ENCODE data around the gene GPR152. TPM values are rescaled to one million over a fixed set of nuclear protein-coding genes. Genes with fewer than 3 reads are reported as not detected.

Gene GPR152
- not detected for total RNA-seq

DNA sequence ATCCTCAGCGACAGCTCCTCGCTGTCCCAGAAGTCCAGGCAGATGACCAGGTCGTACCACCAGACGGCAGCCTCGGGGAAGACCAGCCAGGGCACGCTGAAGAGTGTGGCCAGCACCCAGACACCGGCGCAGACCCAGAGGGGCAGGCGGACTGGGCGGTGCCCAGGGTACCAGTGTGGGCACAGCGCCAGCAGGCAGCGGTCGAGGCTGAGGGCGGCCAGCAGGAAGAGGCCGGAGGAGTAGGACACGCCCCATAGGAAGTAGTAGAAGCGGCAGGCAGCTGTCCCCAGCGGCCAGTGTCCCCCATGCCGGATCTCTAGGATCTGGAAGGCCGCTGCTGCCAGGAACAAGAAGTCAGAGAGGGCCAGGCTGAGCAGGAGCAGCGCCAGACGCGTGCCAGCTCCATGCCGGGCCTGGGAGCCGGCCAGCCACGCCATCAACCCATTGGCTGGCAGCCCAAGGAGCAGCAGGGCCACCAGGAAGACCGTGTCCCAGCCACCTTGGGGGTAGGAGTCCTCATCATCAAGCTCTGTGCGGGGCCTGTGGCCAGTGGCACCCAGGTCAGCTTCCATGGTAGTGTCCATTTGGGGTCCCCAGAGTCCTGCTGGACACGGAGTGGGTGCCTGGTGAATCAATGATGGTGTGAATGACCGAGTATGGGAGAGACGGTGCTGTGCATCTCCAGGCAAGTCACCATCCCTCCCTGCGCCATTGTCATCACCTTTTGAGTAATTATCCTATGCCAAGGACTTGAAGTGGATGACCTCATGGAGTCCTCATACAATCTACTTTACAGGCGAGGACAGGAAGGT, at the start of gene GPR152:
TSS of gene GPR152 (minus strand) at position 589 of the 812 bp plus-strand sequence. CDS start at position 584, 5 bp downstream.

GRCh38 chr11:67482827-67483798, 30.6 kb upstream of the GPR152 start, which contains the start of gene AIP:
AIP (plus strand) TSS chr11:67483026; CDS start chr11:67483159, 133 bp downstream.

DNA sequence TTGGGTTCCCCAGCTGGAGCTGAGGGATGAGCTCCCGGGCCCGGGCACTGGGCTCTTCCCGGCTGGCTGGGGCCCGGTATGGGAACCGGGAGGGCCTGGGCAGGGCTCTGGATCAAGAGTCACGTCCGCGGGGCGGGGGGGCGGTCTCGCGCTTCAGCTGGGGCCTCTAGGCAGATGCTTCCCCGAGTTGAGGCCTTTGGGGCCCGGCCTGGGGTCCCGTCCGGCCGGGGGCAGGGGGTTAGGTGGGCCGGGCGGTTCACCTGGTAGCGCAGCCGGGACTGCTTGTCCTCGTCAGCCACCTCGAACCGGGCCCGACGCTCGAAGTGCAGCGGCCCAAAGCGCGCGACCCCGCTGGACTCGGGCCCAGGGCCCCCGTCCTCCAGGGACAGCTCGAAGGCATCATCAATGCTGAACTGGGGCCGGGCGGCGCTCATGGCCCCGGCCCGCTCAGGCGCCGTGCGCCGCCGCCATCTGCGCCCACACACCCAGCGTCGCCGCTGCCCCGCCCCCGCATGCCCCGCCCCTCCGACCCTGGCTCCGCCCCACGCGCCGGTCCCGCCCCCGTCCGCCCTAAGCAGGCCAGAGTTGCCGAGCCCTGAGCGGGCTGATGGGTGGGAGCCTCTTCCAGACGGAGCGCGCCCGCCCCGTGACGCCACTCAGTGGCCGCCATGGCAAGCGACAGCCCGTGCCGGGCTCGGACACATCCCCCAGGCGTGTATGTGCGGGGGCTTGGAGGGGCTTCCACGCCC, 16.4 kb upstream of the GPR152 start, which contains the start of gene TMEM134:
TSS of gene TMEM134 (minus strand) at position 493 of the 749 bp plus-strand sequence. CDS start at position 434, 59 bp downstream.

GRCh38 chr11:67455054-67455453, 2.5 kb upstream of the GPR152 start, which contains the start of gene CABP4:
CABP4 (plus strand) TSS chr11:67455354; CDS start chr11:67455424, 70 bp downstream.

GRCh38 chr11:67437082-67437808, 15.3 kb downstream of the GPR152 start, which contains the start of gene PTPRCAP:
PTPRCAP (minus strand) TSS chr11:67437682; CDS start chr11:67437619, 63 bp downstream.

DNA sequence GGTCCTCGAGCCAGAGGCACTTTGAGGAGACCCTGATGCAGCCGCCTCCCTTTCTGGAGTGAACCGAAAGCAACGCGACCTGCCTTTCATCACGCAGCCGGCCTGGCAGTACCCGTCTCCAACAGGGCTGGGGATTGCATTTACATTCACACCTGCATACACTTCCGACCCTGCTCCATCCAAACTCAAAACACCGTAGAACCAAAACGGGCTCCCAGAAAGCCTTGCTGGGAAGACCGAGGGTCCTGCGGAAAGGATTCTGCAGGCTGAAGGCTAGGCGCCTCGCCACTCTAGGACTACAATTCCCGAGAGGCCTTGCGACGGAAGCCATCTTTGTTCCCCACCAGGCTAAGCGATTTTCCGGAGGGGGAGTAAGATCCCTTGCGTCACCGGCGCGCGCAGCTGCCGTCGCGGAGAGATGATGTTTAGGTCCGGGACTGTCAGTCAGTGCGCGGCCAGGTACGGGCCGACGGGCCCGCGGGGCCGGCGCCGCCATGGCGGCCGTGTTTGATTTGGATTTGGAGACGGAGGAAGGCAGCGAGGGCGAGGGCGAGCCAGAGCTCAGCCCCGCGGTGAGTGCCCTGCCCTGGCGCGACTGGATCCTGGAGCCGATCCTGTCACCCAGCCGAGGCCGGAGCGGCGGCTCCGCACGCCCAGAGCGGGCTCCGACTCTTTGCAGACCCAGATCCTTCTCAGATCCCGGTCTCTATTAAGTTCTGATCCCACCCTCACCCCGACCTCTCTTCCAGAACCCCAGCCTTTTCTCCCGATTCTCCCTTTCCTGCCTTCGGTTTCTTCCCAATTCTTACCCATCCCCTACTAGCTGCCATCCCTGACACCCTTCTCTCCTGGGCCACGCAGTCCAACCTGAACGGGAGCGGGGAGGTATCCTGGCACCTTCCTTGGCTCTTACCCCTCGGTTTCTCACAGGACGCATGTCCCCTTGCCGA, 24.2 kb downstream of the GPR152 start, which contains the start of gene RPS6KB2:
TSS of gene RPS6KB2 (plus strand) at position 443 of the 950 bp plus-strand sequence. CDS start at position 495, 52 bp downstream.

GRCh38 chr11:67415501-67416304, 36.8 kb downstream of the GPR152 start, which contains the start of gene CARNS1:
CARNS1 (plus strand) TSS chr11:67415678; CDS start chr11:67416200, 522 bp downstream.

DNA sequence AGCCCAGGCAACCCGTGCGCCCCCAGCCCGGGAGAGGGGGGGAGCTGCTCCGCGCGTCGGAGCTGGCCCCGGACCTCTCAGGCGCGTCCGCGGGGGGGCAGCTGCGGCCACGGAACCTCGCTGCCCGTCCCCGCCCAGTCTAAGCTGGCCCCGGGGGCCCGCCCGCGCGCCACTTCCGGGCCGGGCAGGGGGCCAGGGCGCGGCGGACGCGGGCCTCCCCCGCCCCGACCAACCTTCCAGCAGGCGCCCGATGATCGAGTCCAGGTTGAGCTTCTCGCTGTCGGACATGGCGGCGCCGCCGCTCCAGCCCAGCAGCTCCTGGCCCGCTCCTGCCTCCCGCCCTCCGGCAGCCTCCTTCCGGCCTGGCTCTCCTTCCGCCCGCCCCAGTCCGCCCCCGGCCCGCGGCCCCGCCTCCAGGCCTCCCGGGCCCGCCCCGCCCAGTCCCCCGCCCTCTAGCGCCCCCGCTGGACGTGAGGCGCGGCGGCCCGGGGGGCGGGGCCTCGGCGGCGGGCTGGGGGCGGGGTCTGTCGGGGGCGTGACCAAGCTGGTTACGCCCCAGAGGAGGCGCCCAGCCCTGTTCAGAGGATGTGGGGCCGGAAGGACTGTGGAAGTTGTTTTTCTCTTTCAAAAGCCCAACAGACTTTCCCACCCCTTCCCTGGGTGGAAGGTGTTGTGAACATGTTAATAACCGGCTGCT, 50.9 kb downstream of the GPR152 start, which contains the start of gene PPP1CA:
TSS of gene PPP1CA (minus strand) at position 364 of the 697 bp plus-strand sequence. CDS start at position 288, 76 bp downstream.

Small RNAs within 50 kb of the gene (microRNA-seq; reads per million reads assigned to microRNA genes)
- not detected for gene MIR6752 (ENCODE audit: borderline microRNAs expressed, borderline replicate concordance)

Other genes starting within 250 kb of the GPR152 start
- gene GRK2, start 186.3 kb downstream of the GPR152 start, total RNA-seq: 100 to 1,000 TPM; 289 to 308 TPM
- 100 to 1,000 TPM; 164 to 176 TPM for gene ANKRD13D, start 163.4 kb downstream of the GPR152 start, total RNA-seq
- gene SSH3, start 149.2 kb downstream of the GPR152 start, total RNA-seq: 10 to 100 TPM; 11.9 to 12.5 TPM
- gene POLD4, start 99.2 kb downstream of the GPR152 start, total RNA-seq: 10 to 100 TPM; 75.9 to 79.4 TPM
- under 1 TPM; 0.60 to 0.86 TPM for gene CLCF1, start 79.1 kb downstream of the GPR152 start, total RNA-seq
- gene RAD9A, start 60.7 kb downstream of the GPR152 start, total RNA-seq: 10 to 100 TPM; 44.5 to 48.5 TPM
- gene PPP1CA, start 50.9 kb downstream of the GPR152 start, total RNA-seq: 100 to 1,000 TPM; 282 to 301 TPM
- gene TBC1D10C, start 48.6 kb downstream of the GPR152 start, total RNA-seq: 100 to 1,000 TPM; 312 to 320 TPM
- 1 to 10 TPM; 1.1 TPM for gene CARNS1, start 37.1 kb downstream of the GPR152 start, total RNA-seq
- gene RPS6KB2, start 24.2 kb downstream of the GPR152 start, total RNA-seq: 10 to 100 TPM; 49.3 to 60.0 TPM
- gene PTPRCAP, start 15.0 kb downstream of the GPR152 start, total RNA-seq: 100 to 1,000 TPM; 404 to 425 TPM
- gene CORO1B, start 9.3 kb downstream of the GPR152 start, total RNA-seq: 100 to 1,000 TPM; 375 to 382 TPM
- gene CABP4, start 2.6 kb upstream of the GPR152 start, total RNA-seq: 1 to 10 TPM; 3.4 to 3.7 TPM
- gene TMEM134, start 16.5 kb upstream of the GPR152 start, total RNA-seq: 10 to 100 TPM; 50.3 to 57.3 TPM
- 100 to 1,000 TPM; 142 to 145 TPM for gene AIP, start 30.3 kb upstream of the GPR152 start, total RNA-seq
- gene PITPNM1, start 52.6 kb upstream of the GPR152 start, total RNA-seq: 100 to 1,000 TPM in 1 of 2 experiments, 10 to 100 TPM in 1; 97.2 to 101 TPM
- 10 to 100 TPM; 93.6 to 95.8 TPM for gene CDK2AP2, start 55.4 kb upstream of the GPR152 start, total RNA-seq
- gene CABP2, start 70.7 kb upstream of the GPR152 start, total RNA-seq: not detected
- gene GSTP1, start 131.1 kb upstream of the GPR152 start, total RNA-seq: 100 to 1,000 TPM; 156 to 157 TPM
- gene NDUFV1, start 154.2 kb upstream of the GPR152 start, total RNA-seq: 100 to 1,000 TPM; 186 to 196 TPM
- gene NUDT8, start 177.2 kb upstream of the GPR152 start, total RNA-seq: 10 to 100 TPM; 11.3 to 12.0 TPM
- not detected for gene TBX10, start 187.0 kb upstream of the GPR152 start, total RNA-seq
- gene ACY3, start 198.0 kb upstream of the GPR152 start, total RNA-seq: under 1 TPM in 1 of 2 experiments, not detected in 1; 0.38 TPM
- gene ALDH3B2, start 221.9 kb upstream of the GPR152 start, total RNA-seq: not detected

Data from activated naive CD4-positive, alpha-beta T cell treated with anti-CD3 and anti-CD28 coated beads, Interleukin-2, amount 10 ng/mL, durations not matched to agents 5 hours and 36 hours (primary cell).